Mucosa of descending colon (tissue), 3 donors: ENCODE data around the gene OSBPL1A. TPM values are rescaled to one million over a fixed set of nuclear protein-coding genes. Genes with fewer than 3 reads are reported as not detected.

Source experiments
- ATAC-seq: fragments of 200-7000 bp; cut with Tn5 transposase; one replicate; pipeline ENCODE4 v1.9.1; 2020; ENCODE audit warnings: mild to moderate bottlenecking, moderate library complexity
- DNase-seq, 3 donors: peaks; one replicate each; pipeline ENCODE4 v3.0.0-alpha.2; 2020
- H3K36me3 ChIP-seq: fragments of 200-600 bp; one replicate; pipeline ENCODE4 v1.8.0; 2021; ENCODE audit warnings: low read depth, mild to moderate bottlenecking
- H3K4me1 ChIP-seq: fragments of 200-600 bp; one replicate; pipeline ENCODE4 v1.8.0; 2021; ENCODE audit warnings: low read depth, mild to moderate bottlenecking
- H3K4me3 ChIP-seq: fragments of 200-600 bp; one replicate; pipeline ENCODE4 v1.8.0; 2021; ENCODE audit warnings: mild to moderate bottlenecking
- H3K9me3 ChIP-seq: fragments of 200-600 bp; one replicate; pipeline ENCODE4 v1.8.0; 2021; ENCODE audit warnings: mild to moderate bottlenecking
- CTCF ChIP-seq: fragments of 200-600 bp; IDR thresholded peaks from one replicate; pipeline ENCODE4 v1.8.0; 2022; ENCODE audit warnings: antibody characterized with exemption, mild to moderate bottlenecking
- intact Hi-C, 2 donors: fragments of 100-400 bp; cut with DNase I in 1 of 2; cut with micrococcal nuclease in 1 of 2; formaldehyde crosslinking; loops; one replicate each; pipeline versions ENCODE4 v1.11.0 to v1.11.1; 2022; cut with DNase I, micrococcal nuclease
- total RNA-seq, 3 donors: library from RNA; stranded (reverse); fragmentation: NEBNext Ultra II Directional in 2 of 3; extraction: Animal tissue kit (Norgen Biotek cat#: 25700) in 2 of 3; gene quantifications; one replicate each; pipeline versions ENCODE4 v1.2.1 to v1.2.4, GENCODE V29; 2021 to 2023
- donor health status: DM: no; HTN: no; CAD: no; lungs with moderate emphysema.
- donor health status: DM: no; HTN: no; CAD: no.
- donor health status: DM: no; HTN: yes; CAD: no.

The OSBPL1A gene
- total RNA-seq, 3 donors from 2014 or later = 32.5 to 77.5 (median 69.8) TPM

- no peak overlapping the region for H3K4me3 ChIP-seq
- intact Hi-C loops = no loop called here
- no peaks in the 10 kb centered on the region for H3K36me3 ChIP-seq
- no peaks in the 10 kb centered on the region for H3K9me3 ChIP-seq
- ATAC-seq (peak; percentile 55), DNase-seq (no peak)
- no peak for TF ChIP-seq CTCF
- peaks cover 10% of the 10 kb centered on the region for H3K4me1 ChIP-seq
These were observed 165.6 kb downstream of the OSBPL1A start for GRCh38 chr18:24231773-24232735.

- ATAC-seq = peak; percentile 71
- DNase-seq = no peak
- H3K36me3 ChIP-seq = no peaks in the 10 kb centered on the region
- TF ChIP-seq CTCF = no peak
- intact Hi-C loops = no loop called here
- H3K9me3 ChIP-seq = no peaks in the 10 kb centered on the region
- peaks cover 10% of the 10 kb centered on the region for H3K4me1 ChIP-seq
- H3K4me3 ChIP-seq = no peak overlapping the region
These were observed 166.9 kb downstream of the OSBPL1A start for GRCh38 chr18:24230766-24231165.

GRCh38 chr18:24228667-24229041 is 169.0 kb downstream of the OSBPL1A start:
- Histone ChIP-seq H3K4me1 (peaks cover 10% of the 10 kb centered on the region), H3K4me3 (no peak overlapping the region), H3K36me3 (no peaks in the 10 kb centered on the region), H3K9me3 (no peaks in the 10 kb centered on the region)
- intact Hi-C loops = no loop called here
- TF ChIP-seq CTCF = no peak
- peak in 1 of 3 donors; percentile 14 for DNase-seq
- peak; percentile 61 for ATAC-seq

- DNase-seq (peak in 1 of 3 donors; percentile 12), ATAC-seq (peak; percentile 41)
- no peak for TF ChIP-seq CTCF
- Histone ChIP-seq H3K9me3 (no peaks in the 10 kb centered on the region), H3K4me3 (no peak overlapping the region), H3K36me3 (no peaks in the 10 kb centered on the region), H3K4me1 (peaks cover 10% of the 10 kb centered on the region)
- intact Hi-C loops = no loop called here
These were observed 169.5 kb downstream of the OSBPL1A start for GRCh38 chr18:24227977-24228666.

- ATAC-seq = no peak
- DNase-seq = no peak
- Histone ChIP-seq H3K36me3 (no peaks in the 10 kb centered on the region), H3K9me3 (no peaks in the 10 kb centered on the region), H3K4me3 (no peak overlapping the region), H3K4me1 (peaks cover 15% of the 10 kb centered on the region)
- no peak for TF ChIP-seq CTCF
- intact Hi-C loops = no loop called here
These were observed 177.3 kb downstream of the OSBPL1A start for GRCh38 chr18:24220318-24220688.
